GM18907 (cell line): ENCODE data around the gene TRIO.
A peak's percentile ranks its signal among the peaks of the same experiment; 100 is the strongest.
"Not testable (repeated sequence)": the region's sequence is repeated elsewhere in the genome, so short reads cannot be mapped to it uniquely, and the experiment has no call there.

Source experiments
- ATAC-seq: cut with Tn5 transposase; IDR thresholded peaks from one replicate; pipeline ENCODE4 v1.9.1; 2021; ENCODE audit warnings: mild to moderate bottlenecking, moderate library complexity; ENCODE audit not compliant: unreplicated experiment

The TRIO gene

DNA sequence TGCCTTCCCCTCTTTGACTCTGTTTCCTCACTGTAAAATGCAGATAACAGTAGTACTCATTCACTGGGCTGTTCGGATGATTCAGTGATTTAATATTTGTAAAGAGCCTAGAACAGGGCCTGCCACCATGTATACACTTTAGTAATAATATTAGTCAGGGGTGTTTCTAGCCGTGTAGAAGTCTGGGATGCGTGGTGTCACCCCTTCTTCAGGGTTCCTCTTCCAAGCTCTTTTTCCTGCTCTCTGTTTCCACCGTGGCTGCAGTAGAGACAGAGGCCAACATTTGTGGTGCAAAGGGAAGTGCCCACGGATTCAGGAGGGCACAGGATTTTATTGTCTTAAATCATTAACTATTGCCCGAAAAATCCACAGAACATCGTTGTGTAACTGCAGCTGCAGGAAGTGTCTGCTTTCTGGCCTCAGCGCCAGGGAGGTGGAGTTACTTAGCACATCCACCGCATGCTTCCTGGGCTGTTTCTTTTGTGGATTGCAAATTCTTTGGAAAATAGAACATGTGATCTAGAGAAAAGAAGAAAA is 61.7 kb downstream of the TRIO start:
- ATAC-seq = peak; percentile 32

DNA sequence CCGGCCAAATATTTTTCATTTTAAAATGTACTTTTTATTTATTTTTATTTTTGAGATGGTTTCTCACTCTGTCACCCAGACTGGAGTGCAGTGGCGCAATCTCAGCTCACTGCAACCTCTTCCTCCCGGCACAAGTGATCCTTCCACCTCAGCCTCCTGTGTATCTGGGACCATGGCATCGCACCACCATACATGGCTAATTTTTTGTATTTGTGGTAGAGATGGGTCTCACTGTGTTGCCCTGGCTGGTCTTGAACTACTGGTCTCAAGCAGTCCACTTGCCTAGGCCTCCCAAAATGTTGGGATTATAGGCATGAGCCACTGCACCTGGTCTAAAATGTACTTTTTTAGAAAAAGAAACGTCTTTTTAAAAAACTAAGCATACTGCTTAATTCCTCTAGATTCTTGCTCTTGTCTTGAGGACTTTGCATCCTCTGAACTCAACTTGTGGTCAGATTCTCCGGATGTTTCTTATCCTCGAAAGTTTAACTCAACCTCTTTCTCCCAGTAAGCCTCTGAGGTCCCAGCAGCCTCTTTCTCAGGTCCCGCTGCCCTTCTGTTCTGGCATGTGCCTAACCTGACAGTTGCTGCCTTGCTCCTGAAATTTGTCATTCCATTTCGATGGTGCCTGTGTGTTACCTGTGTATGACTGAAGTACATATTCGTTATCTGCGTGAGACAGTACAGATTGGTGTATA is 63.0 kb downstream of the TRIO start:
- ATAC-seq = no peak

DNA sequence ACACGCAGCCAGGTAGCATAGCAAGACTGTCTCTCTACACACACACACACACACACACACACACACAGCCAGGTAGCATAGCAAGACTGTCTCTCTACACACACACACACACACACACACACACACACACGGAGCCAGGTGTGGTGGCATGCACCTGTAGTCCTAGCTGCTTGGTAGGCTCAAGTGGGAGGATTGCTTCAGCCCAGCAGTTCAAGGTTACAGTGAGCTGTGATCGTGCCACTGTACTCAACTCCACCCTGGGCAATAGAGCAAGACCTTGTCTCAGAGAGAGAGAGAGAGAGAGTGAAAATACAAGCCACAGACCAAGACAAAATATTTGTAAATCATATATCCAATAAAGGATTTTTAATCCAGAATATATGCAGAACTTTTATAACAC is 64.3 kb downstream of the TRIO start:
- not testable (repeated sequence) for ATAC-seq

DNA sequence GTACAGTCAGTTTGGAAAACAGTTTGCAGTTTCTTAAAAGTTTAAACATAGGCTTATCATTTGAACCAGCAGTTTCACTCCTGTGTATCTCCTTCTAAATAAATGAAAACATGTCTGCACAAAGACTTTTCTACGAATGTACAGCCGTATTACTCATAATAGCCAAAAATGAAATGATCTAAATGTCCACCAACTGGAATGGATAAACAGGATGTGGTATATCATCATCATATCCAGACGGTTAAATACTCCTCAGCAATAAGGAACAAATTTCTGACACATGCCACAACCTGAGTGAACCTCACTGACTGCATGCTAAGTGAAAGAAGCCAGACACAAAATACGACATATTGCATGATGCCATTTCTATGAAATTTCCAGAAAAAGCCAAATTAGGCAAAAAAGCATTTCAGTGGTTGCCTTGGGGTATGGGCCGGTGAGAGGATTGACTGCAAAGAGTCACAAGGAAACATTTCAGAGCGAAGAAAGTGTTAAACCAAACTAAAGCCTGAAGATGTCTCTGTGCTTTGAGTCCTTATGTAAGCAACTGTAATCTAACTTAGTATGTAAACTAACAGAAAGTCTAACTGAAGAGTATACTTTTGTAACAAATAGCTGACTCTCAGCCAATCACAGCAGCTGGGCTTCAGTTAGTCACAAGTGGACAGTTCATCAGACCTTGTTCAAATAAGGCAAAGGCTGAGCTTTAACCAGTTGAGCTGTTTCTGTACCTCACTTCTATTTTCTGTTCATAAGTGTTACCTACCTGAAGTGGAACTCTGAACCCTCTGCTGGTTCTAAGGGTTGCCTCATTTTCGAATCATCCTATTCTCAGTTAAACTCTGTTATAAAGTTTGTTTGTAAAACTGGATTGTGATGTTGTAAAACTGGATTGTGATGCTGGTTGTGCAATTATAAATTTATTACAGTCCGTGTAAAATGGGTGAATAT is 65.2 kb downstream of the TRIO start:
- ATAC-seq = peak; percentile 55

DNA sequence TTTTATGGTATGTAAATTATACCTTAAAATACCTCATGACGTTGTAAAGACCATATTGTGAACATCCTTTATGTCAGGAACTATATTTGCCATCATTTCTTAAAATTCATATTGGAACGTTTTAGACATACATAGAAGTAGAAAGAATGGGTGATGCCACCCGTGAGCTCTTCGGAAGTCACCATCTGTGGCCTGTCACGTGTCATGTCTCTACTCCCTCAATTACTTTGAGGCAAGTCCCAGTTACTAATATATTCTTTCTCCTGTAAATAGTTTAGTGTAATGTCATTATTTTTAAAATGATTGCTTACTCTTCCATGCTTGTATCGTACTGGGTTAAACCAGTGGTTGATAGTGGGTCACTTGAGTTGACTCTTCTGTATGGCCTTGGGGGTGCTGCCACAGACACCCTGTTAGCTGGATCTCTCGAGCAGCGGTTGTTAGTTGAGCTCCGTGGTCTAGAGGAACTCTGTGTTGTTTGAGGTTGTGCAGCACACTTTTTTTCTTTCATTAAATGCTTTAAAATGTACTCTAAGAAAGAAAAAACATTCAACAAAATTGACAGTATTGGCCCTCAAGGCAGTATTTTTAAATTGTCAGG is 66.2 kb downstream of the TRIO start:
- ATAC-seq = no peak

DNA sequence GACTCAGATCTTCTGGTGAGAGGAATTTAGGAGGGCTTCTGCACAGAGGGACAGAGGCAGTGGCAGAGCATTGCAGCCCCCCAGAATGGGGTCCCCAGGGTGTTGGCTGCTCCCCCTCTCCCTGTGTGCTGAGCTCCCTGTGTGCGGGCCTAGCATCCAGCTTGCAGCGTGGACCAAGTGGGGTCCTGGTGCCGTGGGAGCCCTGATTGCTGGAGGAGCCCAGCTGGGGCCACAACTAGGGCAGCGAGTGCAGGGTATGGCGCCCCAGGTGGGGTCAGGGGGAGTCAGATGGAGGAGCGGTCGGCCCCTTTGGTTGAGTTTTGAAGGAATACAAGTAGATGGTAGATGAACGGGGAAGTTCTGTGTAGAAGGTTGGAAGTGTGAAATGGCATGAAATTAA is 66.7 kb downstream of the TRIO start:
- ATAC-seq = no peak

DNA sequence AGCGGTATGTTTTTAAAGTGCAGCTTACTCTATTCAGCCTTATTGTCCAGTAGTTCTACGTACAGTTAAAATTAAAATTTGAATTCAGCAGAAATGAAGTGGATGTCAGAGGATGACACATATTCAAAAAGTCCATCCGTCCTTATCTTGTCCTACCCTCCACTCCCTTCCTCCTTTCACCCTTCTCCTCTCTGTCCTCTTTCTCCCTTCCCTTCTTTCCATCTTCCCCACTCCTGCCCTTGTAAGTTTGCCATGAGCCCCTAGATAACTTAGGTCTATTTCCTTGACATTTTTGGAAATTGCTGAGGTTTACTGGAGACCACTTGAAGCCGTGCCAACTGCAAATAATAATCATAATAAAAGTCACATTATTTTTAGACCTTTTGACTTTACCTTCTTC is 67.6 kb downstream of the TRIO start:
- ATAC-seq = no peak

DNA sequence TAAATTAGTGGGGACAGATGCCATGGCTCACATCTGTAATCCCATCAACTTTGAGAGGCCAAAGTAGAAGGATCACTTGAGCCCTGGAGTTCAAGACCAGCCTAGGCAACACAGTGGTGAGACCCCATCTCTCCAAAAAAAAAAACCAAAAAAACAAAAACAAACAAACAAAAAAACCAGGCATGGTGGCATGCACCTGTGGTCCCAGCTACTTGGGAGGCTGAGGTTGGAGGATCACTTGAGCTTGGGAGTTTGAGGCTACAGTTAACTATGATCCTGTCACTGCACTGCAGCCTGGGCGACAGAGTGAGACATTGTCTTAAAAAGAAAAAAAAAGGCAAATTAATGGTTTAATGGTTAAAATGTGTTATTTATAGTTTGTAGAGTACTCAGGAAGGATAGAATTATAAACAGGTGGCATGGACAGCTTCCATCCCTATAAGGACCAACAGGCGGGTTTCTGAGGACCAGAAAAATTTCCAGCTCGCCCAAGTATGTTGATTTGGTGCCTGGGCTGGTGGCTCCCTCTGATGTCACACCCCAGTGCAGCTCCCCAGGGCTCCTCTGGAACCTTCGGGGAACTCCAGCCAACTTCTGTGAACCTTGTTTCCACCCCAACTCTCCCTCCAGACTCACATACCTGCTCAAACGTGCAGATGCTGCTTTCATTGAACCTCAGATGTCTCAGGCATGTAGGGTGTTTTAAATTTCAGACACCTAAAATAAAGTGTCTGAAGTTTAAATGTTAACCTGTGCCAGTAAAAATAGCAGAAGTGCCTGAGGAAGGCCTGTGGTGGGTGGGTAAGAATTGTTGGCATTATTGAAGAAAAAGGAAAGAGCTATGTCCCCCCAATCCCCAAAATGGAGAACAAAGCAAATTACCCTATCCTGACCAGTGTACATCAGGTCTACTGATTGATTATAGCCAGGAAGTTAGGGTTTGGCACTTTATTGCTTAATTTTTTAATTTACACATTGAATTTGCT is 69.0 kb downstream of the TRIO start:
- peak; percentile 44 for ATAC-seq

DNA sequence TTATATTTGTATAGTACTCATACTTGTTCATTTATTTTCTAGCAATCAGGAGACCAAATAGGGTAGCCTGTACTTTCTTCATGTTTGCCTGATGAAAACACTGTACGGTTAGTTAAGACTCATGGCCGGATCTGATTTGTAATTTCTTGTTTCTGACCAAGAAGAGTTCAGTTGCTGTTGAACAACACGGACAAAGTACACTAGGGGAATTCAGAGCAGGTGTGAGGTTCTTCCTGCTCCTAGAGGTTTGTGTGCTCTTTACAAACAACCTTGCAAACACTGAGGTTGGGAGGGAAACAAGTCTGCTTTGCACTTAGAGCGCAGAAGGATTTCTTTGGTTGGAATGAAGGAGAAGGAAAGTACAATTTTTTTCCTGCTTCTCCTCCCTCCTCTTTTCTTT is 69.7 kb downstream of the TRIO start:
- ATAC-seq = peak; percentile 42

DNA sequence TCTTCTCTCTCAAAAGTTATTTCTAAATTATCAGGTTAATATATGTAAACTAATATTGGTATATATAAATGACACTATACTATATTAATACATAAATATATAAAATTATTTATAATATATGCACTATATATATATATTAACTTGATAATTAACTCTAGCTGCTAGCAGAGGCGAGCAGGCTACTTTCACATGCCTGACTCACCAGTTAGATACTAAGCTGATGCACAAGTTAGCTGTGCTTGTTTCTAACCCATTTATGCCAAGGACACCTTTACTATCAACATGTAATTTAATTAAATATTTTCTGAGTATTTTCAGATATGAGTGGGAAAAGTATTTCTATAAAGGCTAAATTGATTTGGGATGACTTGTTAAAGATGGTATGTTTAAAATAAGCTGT is 70.1 kb downstream of the TRIO start:
- ATAC-seq = no peak

DNA sequence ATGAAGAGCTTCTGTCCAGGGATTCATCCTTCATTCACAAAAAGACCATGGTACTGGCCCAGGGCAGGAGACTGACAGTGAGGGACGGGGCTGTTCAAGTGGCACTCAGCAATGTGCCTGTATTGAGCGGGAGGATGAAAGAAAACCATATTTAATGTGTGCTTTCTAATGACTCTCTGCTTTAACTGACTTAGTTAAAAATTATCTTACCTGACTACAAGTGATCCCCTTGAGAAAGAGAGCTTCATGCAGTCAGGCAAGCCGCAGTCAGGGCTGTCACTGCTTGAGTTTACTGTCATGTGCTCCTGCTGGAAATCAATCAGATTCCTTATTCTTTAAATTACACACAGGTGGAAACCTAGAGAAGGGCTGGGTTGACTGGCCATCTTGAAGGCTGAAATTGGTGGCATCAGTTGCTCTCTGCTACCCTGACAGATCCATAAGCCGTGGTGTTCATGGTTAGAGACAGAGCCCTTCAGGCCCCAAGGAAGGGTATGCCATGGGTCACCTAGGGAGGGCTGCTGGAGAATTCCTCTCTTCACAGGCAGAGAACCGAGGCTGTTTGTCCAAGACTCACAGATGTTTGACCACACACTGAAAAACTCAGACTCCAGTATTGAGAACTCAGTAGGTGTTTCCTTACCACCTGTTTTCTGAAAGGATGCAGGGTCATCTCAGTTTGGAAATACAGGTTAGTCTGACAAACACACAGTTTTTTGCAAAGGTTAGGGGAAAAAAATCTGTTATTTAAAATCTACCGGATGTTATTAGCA is 70.9 kb downstream of the TRIO start:
- peak; percentile 53 for ATAC-seq

DNA sequence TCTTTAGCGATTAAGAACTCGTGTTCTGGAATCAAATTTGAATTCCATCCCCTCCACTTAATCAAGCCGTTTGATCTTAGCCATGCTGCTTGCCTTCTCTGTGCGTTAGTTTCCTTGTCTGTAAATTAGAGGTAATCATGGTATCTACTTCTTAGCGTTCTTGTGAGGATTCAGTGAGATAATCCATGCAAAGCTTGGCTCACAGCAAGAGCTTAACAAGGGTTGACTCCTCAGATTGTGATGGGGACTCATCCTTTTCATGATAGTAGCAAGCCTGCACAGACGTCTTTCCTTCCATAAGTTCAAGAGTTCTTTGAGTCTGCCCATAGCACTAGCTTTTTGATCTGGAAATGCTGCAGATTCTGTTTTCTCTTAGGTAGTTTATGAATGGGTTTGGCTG is 72.8 kb downstream of the TRIO start:
- ATAC-seq = no peak

DNA sequence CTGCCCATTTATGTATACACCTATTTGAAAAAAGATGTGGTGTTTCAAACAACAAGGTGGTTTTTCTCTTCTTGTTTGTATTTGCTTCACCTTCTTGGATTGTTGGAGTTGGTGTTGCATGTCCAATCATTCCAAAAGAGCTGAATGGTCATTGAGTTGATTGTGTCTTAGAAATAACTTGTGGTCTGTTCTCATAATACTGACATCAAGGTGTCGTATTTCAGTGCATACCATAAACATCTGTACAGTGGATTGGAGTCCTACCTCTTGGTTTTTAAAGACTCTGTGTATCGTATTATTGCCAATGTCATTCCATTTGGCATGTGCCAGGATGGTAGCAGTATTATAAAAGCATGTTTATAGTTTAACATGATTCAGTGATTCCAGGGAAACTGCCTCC is 73.2 kb downstream of the TRIO start:
- no peak for ATAC-seq

DNA sequence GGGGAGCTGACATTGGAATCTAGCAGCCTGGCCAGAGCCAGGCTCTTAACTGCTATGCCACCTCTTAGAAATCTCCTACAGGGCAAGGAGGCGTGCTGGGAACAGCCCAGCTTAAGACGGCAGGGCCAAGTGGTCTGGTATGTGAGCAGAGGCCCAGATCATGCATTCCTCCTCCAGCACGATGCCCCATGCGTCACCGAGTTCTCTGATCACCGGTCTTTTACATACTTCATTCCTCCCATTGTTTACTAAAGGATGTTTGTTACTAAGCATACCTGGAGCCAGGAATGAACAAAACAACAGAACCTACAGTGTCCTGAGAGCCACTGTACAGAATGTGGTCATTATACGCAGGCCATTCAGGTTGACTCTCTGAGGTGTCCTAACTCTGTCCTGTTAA is 73.8 kb downstream of the TRIO start:
- ATAC-seq = no peak

DNA sequence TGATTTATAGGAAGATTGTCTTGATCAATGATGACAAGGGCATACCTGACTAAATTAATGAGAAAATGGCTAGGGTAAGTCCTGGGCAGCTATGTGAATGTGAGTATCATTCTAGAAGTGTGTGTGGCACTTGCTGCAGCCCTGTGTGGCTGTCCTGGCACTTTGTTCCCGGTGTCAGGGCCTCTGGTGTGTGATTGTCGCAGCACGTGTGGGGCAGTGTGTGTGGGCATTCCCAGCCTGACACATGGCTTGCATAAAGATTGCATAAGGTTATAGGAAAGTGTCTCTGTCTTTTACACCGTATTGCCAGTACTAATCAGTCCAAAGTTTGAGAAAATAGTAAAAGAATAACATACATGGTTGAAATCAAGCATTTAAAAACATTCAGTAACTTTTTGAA is 74.4 kb downstream of the TRIO start:
- no peak for ATAC-seq

DNA sequence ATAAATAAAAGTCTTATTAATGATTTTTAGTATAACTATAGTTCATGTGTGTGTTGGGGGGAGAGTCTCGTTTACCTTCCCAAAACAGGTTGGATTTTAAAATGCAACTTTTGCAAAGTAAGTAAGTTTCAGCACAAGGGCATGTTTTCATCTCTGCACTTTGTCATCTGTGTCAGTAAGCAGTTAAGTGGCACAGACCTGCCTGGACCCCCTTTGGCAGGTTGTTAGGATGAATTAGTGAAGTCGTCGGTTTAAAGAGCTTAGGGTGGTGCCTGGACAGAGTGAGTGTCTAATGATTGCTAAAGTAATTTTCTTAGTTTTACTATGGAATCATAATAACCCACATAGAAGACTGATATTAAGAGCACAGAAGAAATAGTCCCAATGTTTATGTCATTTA is 74.9 kb downstream of the TRIO start:
- ATAC-seq = no peak

DNA sequence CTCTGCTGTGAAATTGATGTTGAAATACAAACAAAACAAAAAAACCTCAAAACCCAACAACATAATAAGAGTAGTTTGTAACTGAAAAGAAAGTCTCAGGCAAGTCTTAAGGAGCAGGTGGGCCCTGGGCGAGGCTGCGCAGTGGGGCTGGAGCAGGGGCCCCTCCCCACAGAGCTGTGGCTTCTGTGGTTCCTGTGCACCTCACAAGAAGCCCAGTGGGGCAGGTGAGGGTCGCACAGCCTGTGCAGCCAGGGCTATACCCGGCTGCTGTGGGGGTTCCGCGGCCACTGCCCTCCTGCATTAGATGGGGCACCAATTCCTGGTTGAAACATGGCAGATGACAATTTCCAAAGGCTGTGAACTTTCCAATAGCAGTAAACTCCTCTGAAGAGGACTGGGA is 75.3 kb downstream of the TRIO start:
- no peak for ATAC-seq

DNA sequence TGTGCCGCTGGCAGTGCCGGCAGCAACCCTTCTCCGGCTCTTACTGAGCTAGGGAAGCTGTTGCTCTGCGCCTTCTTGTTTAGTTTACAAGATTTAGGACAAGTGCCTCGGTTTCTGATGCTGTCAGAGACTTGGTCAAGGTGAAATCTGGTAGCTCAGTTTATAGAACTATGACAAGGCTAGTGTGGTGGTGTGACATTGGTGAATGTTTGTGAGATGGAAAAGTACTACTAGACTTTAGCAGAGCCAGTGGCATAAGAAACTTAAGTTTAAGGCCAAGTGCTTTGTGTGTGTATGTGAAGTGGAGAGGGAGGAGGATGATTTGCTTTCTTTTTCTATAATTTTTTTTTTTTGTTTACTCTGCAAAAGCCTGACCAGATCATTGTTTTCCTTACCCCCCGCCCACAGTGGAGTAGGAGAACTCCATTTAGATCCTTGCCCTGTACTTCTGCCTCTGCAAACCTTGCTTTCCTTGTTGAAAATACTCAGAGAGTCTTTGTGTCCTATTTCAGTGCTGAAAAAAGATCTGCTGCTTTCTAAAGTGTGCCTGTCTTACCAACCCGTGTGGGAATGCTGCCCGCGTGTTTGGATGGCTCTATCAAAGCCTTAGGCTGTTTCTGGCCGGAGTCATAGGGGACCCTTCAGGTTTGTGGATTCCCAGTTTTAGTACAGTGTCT is 75.9 kb downstream of the TRIO start:
- ATAC-seq = no peak
